ENCODE measurements around the gene CNPY1.

CNPY1 gene

GRCh38 chr7:155555116-155555695 lies 8.8 kb upstream of the CNPY1 start:
- Histone ChIP-seq H2BK15ac (replicated peaks; ENCODE audit: low read depth) (no peak overlapping the region), H3K4ac (ENCODE audit: low read depth, low read length) (no peak overlapping the region), H4K5ac (ENCODE audit: low read length) (no peak overlapping the region), H3K79me1 (ENCODE audit: low read length) (no peaks in the 10 kb centered on the region), H4K8ac (ENCODE audit: low read depth, low read length) (no peak overlapping the region), H3K4me1 (ENCODE audit: control insufficient read depth, low read depth, low read length) (no peaks in the 10 kb centered on the region), H3K9ac (ENCODE audit: low read length) (no peak overlapping the region), H3K18ac (ENCODE audit: low read length) (no peak overlapping the region), H3K23ac (ENCODE audit: low read length) (no peak overlapping the region), H2AK5ac (ENCODE audit: low read length) (no peak overlapping the region), H3K36me3 (ENCODE audit: control insufficient read depth, insufficient read depth, low read length) (no peaks in the 10 kb centered on the region), H3K79me2 (ENCODE audit: control insufficient read depth, insufficient read depth, low read length) (no peaks in the 10 kb centered on the region), H3K4me2 (ENCODE audit: low read length) (no peak overlapping the region), H2BK120ac (ENCODE audit: low read depth, low read length) (no peak overlapping the region), H3K27me3 (ENCODE audit: insufficient read depth, low read length, poor library complexity) (no peaks in the 10 kb centered on the region), H3K56ac (ENCODE audit: low read length) (no peak overlapping the region), H3K4me3 (ENCODE audit: low read length) (no peak overlapping the region), H3K27ac (ENCODE audit: low read depth, low read length) (no peak overlapping the region), H2BK5ac (ENCODE audit: low read length) (no peak overlapping the region)
- no peak for DNase-seq
- WGBS (ENCODE audit: extremely low coverage, insufficient coverage, low lambda C conversion rate), result no CpG with 5 or more reads among the region's 33 CpGs

DNA sequence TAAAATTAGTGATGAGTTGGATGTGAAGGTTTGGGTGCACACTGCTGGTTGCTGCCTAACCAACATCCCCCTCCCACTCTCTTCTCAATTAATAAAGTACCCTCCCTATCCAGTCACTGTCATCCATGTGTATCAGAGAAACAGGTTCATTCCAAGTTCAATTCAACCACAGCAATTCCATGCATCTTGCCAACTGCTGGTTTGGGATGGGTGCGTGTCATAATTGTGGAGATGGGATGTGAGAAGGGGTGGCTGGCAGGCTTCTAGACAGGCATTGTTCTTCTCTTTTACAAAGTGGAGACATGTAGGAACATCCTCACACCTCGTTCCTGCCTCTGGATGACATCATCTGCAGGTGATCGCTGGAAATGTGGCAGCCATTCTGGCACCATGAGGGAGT lies 7.5 kb upstream of the CNPY1 start:
- no CpG with 5 or more reads among the region's 3 CpGs for WGBS (ENCODE audit: extremely low coverage, insufficient coverage, low lambda C conversion rate)
- H3K27ac ChIP-seq (ENCODE audit: low read depth, low read length), result no peak overlapping the region

DNA sequence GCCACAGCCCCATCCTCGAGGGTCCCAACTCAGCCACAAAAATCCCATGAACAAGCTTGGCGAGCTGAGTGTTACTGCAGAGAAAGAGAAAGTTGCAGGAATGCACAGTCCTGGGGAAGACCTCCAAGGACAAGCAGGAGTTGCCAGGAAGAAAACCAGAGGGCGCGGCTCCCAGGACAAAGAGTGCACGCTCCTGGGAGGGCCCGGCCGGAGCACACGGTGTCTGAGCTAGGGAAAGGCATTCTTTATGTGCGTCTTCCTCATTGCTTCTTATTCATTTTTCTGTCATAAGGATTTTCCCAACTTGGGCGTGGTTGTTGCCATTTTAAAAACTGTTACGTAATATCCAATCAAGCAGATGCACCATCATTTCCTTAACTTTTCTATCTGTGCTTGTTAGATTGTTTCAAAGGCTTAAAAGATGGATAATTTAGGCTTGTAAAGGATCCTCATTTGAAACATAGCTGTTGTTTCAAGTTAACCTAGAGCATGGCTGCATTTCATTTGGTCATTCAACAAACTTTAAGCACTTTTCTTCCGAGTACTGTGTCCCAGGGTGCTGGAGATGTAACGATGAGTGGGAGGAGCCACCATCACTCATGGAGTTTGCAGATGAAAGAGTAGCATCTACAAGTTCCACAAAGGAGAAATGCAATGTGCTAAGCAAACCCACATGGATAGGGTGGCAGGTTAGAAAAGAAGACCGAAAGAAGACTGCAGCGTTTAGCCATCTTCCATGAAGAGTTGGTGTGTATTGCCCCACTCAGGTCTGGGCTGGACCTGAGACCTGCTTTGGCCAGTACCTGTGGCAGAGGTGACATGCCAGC lies 5.6 kb upstream of the CNPY1 start:
- H3K23ac ChIP-seq (ENCODE audit: low read length), result no peak overlapping the region
- no peak overlapping the region for H3K4me2 ChIP-seq (ENCODE audit: low read length)
- H3K18ac ChIP-seq (ENCODE audit: low read length), result no peak overlapping the region
- H3K4ac ChIP-seq (ENCODE audit: low read depth, low read length), result no peak overlapping the region
- H2AK5ac ChIP-seq (ENCODE audit: low read length), result no peak overlapping the region
- H3K79me2 ChIP-seq (ENCODE audit: control insufficient read depth, insufficient read depth, low read length), result no peaks in the 10 kb centered on the region
- H3K4me1 ChIP-seq (ENCODE audit: control insufficient read depth, low read depth, low read length), result no peaks in the 10 kb centered on the region
- no CpG with 5 or more reads among the region's 15 CpGs for WGBS (ENCODE audit: extremely low coverage, insufficient coverage, low lambda C conversion rate)
- H3K79me1 ChIP-seq (ENCODE audit: low read length), result no peaks in the 10 kb centered on the region
- H3K27ac ChIP-seq (ENCODE audit: low read depth, low read length), result no peak overlapping the region
- H3K9ac ChIP-seq (ENCODE audit: low read length), result no peak overlapping the region
- no peak overlapping the region for H3K56ac ChIP-seq (ENCODE audit: low read length)
- H4K5ac ChIP-seq (ENCODE audit: low read length), result no peak overlapping the region
- H2BK5ac ChIP-seq (ENCODE audit: low read length), result no peak overlapping the region
- DNase-seq, result no peak
- no peak overlapping the region for H3K4me3 ChIP-seq (ENCODE audit: low read length)
- no peak overlapping the region for H2BK15ac ChIP-seq (replicated peaks; ENCODE audit: low read depth)
- no peaks in the 10 kb centered on the region for H3K36me3 ChIP-seq (ENCODE audit: control insufficient read depth, insufficient read depth, low read length)
- H4K8ac ChIP-seq (ENCODE audit: low read depth, low read length), result no peak overlapping the region
- H3K27me3 ChIP-seq (ENCODE audit: insufficient read depth, low read length, poor library complexity), result no peaks in the 10 kb centered on the region
- no peak overlapping the region for H2BK120ac ChIP-seq (ENCODE audit: low read depth, low read length)

More for the DNA sequence above, 7.5 kb upstream of the CNPY1 start:
- Histone ChIP-seq H3K4me2 (ENCODE audit: low read length) (no peak overlapping the region), H3K18ac (ENCODE audit: low read length) (no peak overlapping the region), H3K9ac (ENCODE audit: low read length) (no peak overlapping the region), H3K36me3 (ENCODE audit: control insufficient read depth, insufficient read depth, low read length) (no peaks in the 10 kb centered on the region), H4K5ac (ENCODE audit: low read length) (no peak overlapping the region), H2BK120ac (ENCODE audit: low read depth, low read length) (no peak overlapping the region), H3K4me3 (ENCODE audit: low read length) (no peak overlapping the region), H3K23ac (ENCODE audit: low read length) (no peak overlapping the region), H4K8ac (ENCODE audit: low read depth, low read length) (no peak overlapping the region), H2AK5ac (ENCODE audit: low read length) (no peak overlapping the region), H3K79me2 (ENCODE audit: control insufficient read depth, insufficient read depth, low read length) (no peaks in the 10 kb centered on the region), H3K27me3 (ENCODE audit: insufficient read depth, low read length, poor library complexity) (no peaks in the 10 kb centered on the region), H3K79me1 (ENCODE audit: low read length) (no peaks in the 10 kb centered on the region), H2BK5ac (ENCODE audit: low read length) (no peak overlapping the region), H2BK15ac (replicated peaks; ENCODE audit: low read depth) (no peak overlapping the region), H3K4ac (ENCODE audit: low read depth, low read length) (no peak overlapping the region), H3K4me1 (ENCODE audit: control insufficient read depth, low read depth, low read length) (no peaks in the 10 kb centered on the region), H3K56ac (ENCODE audit: low read length) (no peak overlapping the region)
- no peak for DNase-seq

DNA sequence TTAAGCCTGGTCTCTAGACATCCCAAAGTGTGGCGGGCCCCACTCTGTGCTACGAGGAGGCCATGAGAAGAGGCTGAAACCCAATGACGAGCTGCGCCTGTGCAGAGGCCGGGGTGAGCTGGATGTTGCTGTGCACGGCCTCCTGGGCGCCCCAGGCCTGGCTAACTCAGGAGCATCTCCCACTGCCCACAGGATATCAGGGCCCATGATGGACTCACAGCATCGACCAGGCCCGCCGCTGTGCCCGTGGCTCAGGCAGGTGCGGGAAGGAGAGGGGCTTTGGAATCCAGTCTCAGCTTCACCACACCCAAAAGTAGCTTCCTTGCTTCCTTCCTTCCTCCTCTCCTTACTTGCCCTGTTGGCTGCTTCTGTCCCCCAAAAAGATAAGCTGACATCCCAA lies 4.6 kb upstream of the CNPY1 start:
- Histone ChIP-seq H2BK15ac (replicated peaks; ENCODE audit: low read depth) (no peak overlapping the region), H3K4me1 (ENCODE audit: control insufficient read depth, low read depth, low read length) (no peaks in the 10 kb centered on the region), H3K18ac (ENCODE audit: low read length) (no peak overlapping the region), H2BK120ac (ENCODE audit: low read depth, low read length) (no peak overlapping the region), H3K79me1 (ENCODE audit: low read length) (no peaks in the 10 kb centered on the region), H2BK5ac (ENCODE audit: low read length) (no peak overlapping the region), H3K23ac (ENCODE audit: low read length) (no peak overlapping the region), H3K27ac (ENCODE audit: low read depth, low read length) (no peak overlapping the region), H3K4ac (ENCODE audit: low read depth, low read length) (no peak overlapping the region), H3K9ac (ENCODE audit: low read length) (no peak overlapping the region), H4K8ac (ENCODE audit: low read depth, low read length) (no peak overlapping the region), H3K36me3 (ENCODE audit: control insufficient read depth, insufficient read depth, low read length) (no peaks in the 10 kb centered on the region), H4K5ac (ENCODE audit: low read length) (no peak overlapping the region), H3K27me3 (ENCODE audit: insufficient read depth, low read length, poor library complexity) (no peaks in the 10 kb centered on the region), H3K79me2 (ENCODE audit: control insufficient read depth, insufficient read depth, low read length) (no peaks in the 10 kb centered on the region), H3K4me2 (ENCODE audit: low read length) (no peak overlapping the region), H2AK5ac (ENCODE audit: low read length) (no peak overlapping the region), H3K56ac (ENCODE audit: low read length) (no peak overlapping the region), H3K4me3 (ENCODE audit: low read length) (no peak overlapping the region)
- no peak for DNase-seq
- WGBS (ENCODE audit: extremely low coverage, insufficient coverage, low lambda C conversion rate), result no CpG with 5 or more reads among the region's 12 CpGs

DNA sequence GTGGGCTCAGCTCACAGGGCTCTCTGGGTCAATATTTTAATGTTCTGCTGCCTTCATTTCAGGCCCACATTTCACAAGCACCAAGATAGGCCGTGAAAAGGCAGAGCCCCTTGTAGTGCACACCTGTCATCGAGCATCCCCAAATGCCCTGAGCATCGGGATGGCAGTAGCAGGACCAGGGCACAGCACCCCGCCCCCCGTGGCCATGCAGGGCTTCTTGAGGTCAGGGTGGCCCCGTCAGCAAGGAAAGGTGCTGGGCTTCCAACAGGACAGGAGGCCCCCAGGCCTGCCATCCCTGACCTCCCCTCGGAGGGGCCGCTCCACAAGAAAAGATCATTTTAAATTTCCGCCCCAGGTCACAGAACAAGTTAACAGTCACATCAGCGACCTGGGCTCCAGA lies 2.9 kb upstream of the CNPY1 start:
- H3K36me3 ChIP-seq (ENCODE audit: control insufficient read depth, insufficient read depth, low read length), result no peaks in the 10 kb centered on the region
- DNase-seq, result no peak
- no CpG with 5 or more reads among the region's 10 CpGs for WGBS (ENCODE audit: extremely low coverage, insufficient coverage, low lambda C conversion rate)

More for the DNA sequence above, 2.9 kb upstream of the CNPY1 start:
- Histone ChIP-seq H3K4me1 (ENCODE audit: control insufficient read depth, low read depth, low read length) (no peaks in the 10 kb centered on the region), H3K18ac (ENCODE audit: low read length) (no peak overlapping the region), H4K5ac (ENCODE audit: low read length) (no peak overlapping the region), H2BK15ac (replicated peaks; ENCODE audit: low read depth) (no peak overlapping the region), H3K9ac (ENCODE audit: low read length) (no peak overlapping the region), H3K4me2 (ENCODE audit: low read length) (no peak overlapping the region), H3K4ac (ENCODE audit: low read depth, low read length) (no peak overlapping the region), H3K27ac (ENCODE audit: low read depth, low read length) (no peak overlapping the region), H3K4me3 (ENCODE audit: low read length) (no peak overlapping the region), H4K8ac (ENCODE audit: low read depth, low read length) (no peak overlapping the region), H2AK5ac (ENCODE audit: low read length) (no peak overlapping the region), H3K27me3 (ENCODE audit: insufficient read depth, low read length, poor library complexity) (no peaks in the 10 kb centered on the region), H2BK120ac (ENCODE audit: low read depth, low read length) (no peak overlapping the region), H3K79me1 (ENCODE audit: low read length) (no peaks in the 10 kb centered on the region), H3K79me2 (ENCODE audit: control insufficient read depth, insufficient read depth, low read length) (no peaks in the 10 kb centered on the region), H2BK5ac (ENCODE audit: low read length) (no peak overlapping the region), H3K23ac (ENCODE audit: low read length) (no peak overlapping the region), H3K56ac (ENCODE audit: low read length) (no peak overlapping the region)
